ENCODE data around the gene NPAS4. TPM values are rescaled to one million over a fixed set of nuclear protein-coding genes. Genes with fewer than 3 reads are reported as not detected.
"Not testable (repeated sequence)": the region's sequence is repeated elsewhere in the genome, so short reads cannot be mapped to it uniquely, and the experiment has no call there.

NPAS4 gene
- total RNA-seq (1.6 TPM), polyA plus RNA-seq (2.4 TPM)

DNA sequence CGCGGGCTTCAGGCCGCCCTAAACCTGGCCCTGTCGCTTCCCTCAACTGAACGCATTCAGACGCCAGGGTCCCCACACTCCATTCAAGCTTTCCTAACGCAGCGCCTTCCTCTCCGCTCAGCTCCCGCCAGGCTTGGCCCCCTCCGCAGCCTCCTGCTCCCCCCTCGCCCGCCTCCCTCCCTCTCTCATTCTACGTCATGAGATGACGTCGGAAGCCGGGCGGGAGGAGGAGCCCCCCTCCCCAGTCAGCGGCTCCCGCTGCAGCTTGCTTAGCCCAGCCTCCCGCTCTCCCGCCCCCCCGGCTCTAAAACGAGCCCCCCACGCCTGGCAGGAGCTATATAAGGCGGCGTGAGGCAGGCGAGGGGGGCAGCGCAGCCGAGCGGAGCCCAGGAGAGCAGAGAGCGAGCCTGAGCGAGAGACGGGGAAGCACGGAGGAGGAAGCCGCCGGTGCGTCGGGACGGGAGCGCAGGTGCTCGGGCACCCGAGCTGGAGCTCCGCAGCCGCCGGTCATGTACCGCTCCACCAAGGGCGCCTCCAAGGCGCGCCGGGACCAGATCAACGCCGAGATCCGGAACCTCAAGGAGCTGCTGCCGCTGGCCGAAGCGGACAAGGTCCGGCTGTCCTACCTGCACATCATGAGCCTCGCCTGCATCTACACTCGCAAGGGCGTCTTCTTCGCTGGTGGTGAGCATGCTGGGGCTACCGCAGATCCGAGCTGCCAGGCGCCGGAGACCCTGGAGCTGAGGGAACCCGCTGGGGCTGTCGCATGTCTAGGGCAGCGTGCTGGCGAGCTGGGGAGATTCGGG lies at the start of gene NPAS4:
TSS of gene NPAS4 (plus strand) at position 365 of the 806 bp plus-strand sequence. CDS start at position 510, 145 bp downstream.
- H3K4me3 ChIP-seq (ENCODE audit: low read depth, low read length), result no peak within 1 kb of the TSS
- DNase-seq (ENCODE audit: extremely low spot score), result no peak
- WGBS, result 18% methylated on average over 71 of the region's 71 CpGs
- H3K27ac ChIP-seq (ENCODE audit: low read depth), result no peak within 1 kb of the TSS
- H3K36me3 ChIP-seq (ENCODE audit: insufficient read depth), result no peaks in the 10 kb centered on the region
- H3K4me1 ChIP-seq (ENCODE audit: insufficient read depth), result no peaks in the 10 kb centered on the region

DNA sequence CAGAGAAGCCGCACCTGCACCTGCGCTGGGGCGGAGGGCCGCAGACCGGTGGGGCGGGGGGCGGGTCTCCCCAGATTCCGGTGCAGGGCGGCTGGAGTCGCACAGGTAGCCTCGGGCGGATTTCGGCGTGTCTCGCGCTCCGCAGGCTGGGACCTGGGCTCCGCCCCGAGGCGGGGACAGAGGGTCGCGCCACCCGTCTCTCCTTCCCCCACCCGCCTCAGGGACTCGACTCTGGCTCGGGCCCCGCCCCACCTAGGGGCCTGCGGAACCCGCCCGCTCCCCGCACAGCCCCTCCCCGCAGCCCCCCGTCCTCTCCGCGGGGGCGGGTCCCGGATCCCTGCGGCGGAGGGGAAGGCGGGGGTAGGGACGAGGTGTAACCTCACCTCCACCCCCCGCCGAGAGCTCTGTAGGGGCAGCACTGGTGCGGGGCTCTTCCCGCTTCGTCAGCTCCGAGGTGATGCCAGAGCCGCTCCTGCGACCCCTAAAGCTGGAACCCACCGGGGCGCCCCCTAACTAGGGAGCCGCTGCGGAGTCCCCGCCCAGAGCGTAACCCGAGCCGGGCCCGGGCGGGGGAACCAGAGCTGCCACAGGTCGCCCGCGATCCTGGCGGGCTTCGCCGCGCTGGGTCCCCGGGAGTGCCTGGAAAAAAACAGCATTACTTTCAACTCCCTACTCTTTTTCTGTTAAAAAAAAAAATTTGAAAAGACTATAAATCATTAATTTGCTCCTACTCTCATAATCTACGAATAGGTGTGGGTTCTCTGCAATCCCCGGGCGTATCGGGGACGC lies 49.0 kb upstream of the NPAS4 start, which contains the start of gene SLC29A2:
TSS of gene SLC29A2 (minus strand) at position 134 of the 789 bp plus-strand sequence. CDS start 169 bp downstream, outside the sequence.
- under 1% methylated on average over 71 of the region's 72 CpGs for WGBS
- no peaks in the 10 kb centered on the region for H3K4me1 ChIP-seq (ENCODE audit: insufficient read depth)
- H3K27ac ChIP-seq (ENCODE audit: low read depth), result peak within 1 kb of the TSS; percentile 31
- DNase-seq (ENCODE audit: extremely low spot score), result peak; percentile 53
- H3K4me3 ChIP-seq (ENCODE audit: low read depth, low read length), result peak within 1 kb of the TSS; percentile 57
- no peaks in the 10 kb centered on the region for H3K36me3 ChIP-seq (ENCODE audit: insufficient read depth)

DNA sequence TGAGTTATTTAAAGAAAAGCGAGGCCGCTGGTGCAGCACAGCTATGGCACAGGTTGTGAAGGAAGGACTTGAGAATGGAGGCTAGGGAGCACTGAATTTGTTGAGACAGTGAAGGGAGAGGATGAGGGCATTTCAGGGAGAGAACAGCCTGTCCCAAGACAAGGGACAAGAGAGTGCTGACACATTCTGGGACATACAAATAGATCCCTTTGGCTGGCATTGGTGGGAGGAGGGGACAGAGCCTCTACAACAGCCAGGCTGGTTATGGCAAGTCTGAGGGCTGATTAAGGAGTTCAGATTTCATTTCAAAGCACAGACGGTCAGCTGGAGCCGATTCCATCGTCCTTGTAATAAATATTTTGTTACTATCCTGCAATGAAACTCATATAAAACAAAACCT lies 47.6 kb upstream of the NPAS4 start:
- no peak for DNase-seq (ENCODE audit: extremely low spot score)
- Histone ChIP-seq H3K36me3 (ENCODE audit: insufficient read depth) (no peaks in the 10 kb centered on the region), H3K4me3 (ENCODE audit: low read depth, low read length) (no peak overlapping the region), H3K27ac (ENCODE audit: low read depth) (no peak overlapping the region), H3K4me1 (ENCODE audit: insufficient read depth) (no peaks in the 10 kb centered on the region)
- 42% methylated on average over 5 of the region's 5 CpGs for WGBS

DNA sequence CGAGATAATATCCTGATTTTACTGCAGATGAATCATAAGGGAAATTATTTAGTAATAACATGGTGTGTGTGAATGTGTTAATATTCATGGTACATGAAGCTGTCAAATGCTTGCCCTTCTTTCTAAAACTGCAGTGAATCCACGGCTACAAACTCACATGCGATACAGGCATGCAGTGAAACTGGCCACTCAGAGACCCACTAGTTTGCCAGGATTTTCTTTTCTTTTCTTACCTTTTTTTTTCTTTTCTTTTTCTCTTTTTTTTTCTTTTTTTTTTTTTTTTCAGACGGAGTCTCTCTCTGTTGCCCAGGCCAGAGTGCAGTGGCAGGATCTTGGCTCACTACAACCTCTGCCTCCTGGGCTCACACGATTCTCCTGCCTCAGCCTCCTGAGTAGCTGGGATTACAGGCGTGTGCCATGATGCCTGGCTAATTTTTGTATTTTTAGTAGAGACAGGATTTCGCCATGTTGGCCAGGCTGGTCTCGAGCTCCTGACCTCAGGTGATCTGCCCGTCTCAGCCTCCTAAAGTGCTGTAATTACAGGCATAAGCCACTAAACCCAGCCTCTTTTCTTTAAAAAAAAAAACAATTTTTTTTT lies 47.0 kb upstream of the NPAS4 start:
- WGBS, result 61% methylated on average over 9 of the region's 9 CpGs
- not testable (repeated sequence) for H3K4me3 ChIP-seq (ENCODE audit: low read depth, low read length); H3K4me1 ChIP-seq (ENCODE audit: insufficient read depth); H3K36me3 ChIP-seq (ENCODE audit: insufficient read depth); DNase-seq (ENCODE audit: extremely low spot score); H3K27ac ChIP-seq (ENCODE audit: low read depth)

DNA sequence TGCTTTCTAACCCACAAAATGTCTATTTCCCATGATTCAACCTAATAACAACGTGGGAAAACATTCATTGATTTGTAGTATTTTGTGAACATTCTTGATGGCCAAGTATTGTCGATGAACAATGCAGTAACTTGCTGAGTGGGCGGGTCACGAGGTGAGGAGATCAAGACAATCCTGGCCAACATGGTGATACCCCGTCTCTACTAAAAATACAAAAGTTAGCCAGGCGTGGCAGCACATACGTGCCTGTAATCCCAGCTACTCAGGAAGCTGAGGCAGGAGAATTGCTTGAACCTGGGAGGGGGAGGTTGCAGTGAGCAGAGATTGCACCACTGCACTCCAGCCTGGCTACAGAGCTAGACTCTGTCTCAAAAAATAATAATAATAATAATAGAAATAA lies 40.6 kb upstream of the NPAS4 start:
- H3K36me3 ChIP-seq (ENCODE audit: insufficient read depth); H3K27ac ChIP-seq (ENCODE audit: low read depth); H3K4me3 ChIP-seq (ENCODE audit: low read depth, low read length); DNase-seq (ENCODE audit: extremely low spot score); H3K4me1 ChIP-seq (ENCODE audit: insufficient read depth): not testable (repeated sequence)
- WGBS, result 32% methylated on average over 7 of the region's 7 CpGs

DNA sequence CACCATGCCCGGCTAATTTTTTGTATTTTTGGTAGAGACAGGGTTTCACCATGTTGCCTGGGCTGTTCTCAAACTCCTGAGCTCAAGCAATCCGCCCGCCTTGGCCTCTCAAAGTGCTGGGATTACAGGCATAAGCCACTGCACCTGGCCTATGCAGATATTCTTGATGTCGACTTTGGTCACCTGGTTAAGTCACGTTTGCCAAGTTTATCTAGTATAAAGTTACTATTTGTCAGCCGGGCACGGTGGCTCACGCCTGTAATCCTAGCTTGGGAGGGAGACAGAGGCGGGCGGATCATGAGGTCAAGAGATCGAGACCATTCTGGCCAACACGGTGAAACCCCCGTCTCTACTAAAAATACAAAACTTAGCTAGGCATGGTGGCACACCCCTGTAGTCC lies 36.5 kb upstream of the NPAS4 start:
- H3K36me3 ChIP-seq (ENCODE audit: insufficient read depth); H3K4me1 ChIP-seq (ENCODE audit: insufficient read depth); H3K27ac ChIP-seq (ENCODE audit: low read depth); H3K4me3 ChIP-seq (ENCODE audit: low read depth, low read length); DNase-seq (ENCODE audit: extremely low spot score): not testable (repeated sequence)
- WGBS, result 81% methylated on average over 13 of the region's 13 CpGs

DNA sequence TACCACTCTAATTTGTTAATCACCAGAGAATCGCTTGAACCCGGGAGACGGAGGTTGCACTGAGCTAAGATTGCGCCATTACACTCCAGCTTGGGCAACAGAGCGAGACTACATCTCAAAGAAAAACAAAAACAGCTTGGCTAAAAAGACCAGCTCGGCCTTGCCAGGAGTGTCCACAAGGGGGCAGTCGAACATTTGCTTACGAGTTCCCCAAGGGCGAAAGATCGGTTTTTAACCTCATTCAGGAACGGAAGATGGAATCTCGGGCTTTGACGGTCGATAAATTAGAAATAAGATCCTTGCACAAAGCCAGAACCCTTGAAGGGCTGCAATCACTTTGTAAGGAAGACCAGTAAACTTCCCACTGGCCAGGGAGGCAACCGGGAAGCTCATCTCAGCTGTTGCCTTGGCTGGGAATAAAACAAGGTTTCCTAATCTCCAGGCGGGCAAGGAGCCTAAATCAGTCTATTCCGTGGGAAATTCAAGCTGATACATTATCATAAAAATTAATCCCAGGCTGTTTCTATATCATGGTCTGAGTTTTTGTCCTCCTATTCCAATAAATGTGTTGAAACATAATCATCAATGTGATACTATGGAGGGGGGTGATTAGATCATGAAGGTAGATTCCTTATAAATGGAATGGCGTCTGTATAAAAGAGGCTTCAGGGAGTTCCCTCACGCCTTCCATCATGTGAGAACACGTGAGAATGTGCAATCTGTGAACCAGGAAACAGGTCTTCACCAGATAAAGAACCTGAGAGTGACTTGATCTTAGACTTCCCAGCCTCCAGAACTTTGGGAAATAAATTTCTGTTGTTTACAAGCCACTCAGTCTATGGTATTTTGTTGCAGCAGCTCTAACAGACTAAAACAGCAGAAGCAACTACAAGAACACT lies 34.4 kb upstream of the NPAS4 start:
- WGBS, result 8% methylated on average over 20 of the region's 20 CpGs
- Histone ChIP-seq H3K27ac (ENCODE audit: low read depth) (no peak overlapping the region), H3K4me3 (ENCODE audit: low read depth, low read length) (no peak overlapping the region), H3K36me3 (ENCODE audit: insufficient read depth) (no peaks in the 10 kb centered on the region), H3K4me1 (ENCODE audit: insufficient read depth) (no peaks in the 10 kb centered on the region)
- peak; percentile 62 for DNase-seq (ENCODE audit: extremely low spot score)

DNA sequence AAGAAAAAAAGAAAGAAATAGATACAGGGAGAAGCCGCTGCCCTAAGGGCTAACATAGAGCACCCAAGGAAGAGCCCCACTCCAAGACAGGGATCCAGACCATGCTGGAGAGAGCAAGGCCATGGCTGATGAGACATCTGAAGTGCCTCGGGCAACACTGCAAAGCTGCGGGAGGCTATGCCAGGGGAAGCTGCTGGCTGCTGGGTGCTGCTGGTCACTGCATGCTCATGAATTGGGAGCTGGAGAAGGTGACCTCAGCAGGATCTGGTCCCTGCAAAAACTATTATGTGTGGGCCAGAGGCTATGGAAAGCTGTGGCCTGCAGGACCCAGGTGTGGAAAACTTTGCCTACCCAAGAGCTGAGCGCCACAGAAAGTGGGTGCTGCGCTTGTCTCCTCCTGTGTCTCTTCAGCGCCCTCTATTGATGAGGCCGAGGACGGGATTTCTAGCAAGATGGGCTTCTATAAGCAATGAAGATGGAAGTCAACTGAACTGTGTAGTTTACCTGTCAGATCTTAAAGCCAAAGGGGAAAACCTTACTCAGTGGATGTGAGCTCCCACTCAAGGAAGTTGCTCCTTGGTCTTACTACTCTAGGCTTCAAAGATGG lies 32.0 kb upstream of the NPAS4 start:
- no peaks in the 10 kb centered on the region for H3K36me3 ChIP-seq (ENCODE audit: insufficient read depth)
- 28% methylated on average over 8 of the region's 8 CpGs for WGBS
- DNase-seq (ENCODE audit: extremely low spot score), result no peak
- no peak overlapping the region for H3K27ac ChIP-seq (ENCODE audit: low read depth)
- H3K4me3 ChIP-seq (ENCODE audit: low read depth, low read length), result no peak overlapping the region
- H3K4me1 ChIP-seq (ENCODE audit: insufficient read depth), result no peaks in the 10 kb centered on the region

DNA sequence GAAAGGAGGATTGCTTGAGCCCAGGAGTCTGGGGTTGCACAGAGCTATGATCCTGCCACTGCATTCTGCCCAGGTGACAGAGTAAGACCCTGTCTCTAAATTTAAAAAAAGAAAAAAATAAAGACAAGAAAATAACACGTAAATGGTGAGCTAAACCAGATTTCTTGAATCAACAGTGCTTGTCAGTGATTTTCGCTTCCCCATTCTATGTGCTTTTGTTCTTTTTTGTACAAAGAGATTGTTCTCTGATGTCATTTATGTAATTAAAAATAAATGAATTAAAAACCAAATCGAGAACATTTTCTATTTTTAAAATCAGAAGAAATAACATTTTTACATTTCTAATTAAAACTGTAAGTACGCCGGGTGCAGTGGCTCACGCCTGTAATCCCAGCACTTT lies 29.5 kb upstream of the NPAS4 start:
- Histone ChIP-seq H3K36me3 (ENCODE audit: insufficient read depth) (no peaks in the 10 kb centered on the region), H3K4me3 (ENCODE audit: low read depth, low read length) (no peak overlapping the region), H3K4me1 (ENCODE audit: insufficient read depth) (no peaks in the 10 kb centered on the region), H3K27ac (ENCODE audit: low read depth) (no peak overlapping the region)
- WGBS, result 79% methylated on average over 6 of the region's 6 CpGs
- DNase-seq (ENCODE audit: extremely low spot score), result no peak

DNA sequence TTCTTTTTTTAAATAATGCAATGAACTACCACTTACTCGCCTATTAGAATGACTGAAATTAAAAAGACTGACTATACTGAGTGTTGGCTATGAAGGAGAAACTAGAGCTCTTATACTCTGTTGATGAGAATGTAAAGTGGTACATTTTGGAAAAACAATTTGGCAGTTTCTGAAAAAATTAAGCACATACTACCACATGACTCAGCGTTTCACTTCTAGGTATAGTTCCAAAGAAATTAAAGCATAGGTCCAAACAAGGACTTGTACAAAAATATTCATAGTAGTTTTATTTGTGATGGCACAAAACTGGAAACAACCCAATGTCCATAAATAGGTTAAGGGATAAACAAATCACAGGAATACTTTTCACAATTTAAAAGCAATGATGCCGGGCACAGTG lies 26.9 kb upstream of the NPAS4 start:
- H3K36me3 ChIP-seq (ENCODE audit: insufficient read depth), result no peaks in the 10 kb centered on the region
- 80% methylated on average over 3 of the region's 3 CpGs for WGBS
- no peak for DNase-seq (ENCODE audit: extremely low spot score)
- no peaks in the 10 kb centered on the region for H3K4me1 ChIP-seq (ENCODE audit: insufficient read depth)
- no peak overlapping the region for H3K27ac ChIP-seq (ENCODE audit: low read depth)
- no peak overlapping the region for H3K4me3 ChIP-seq (ENCODE audit: low read depth, low read length)

DNA sequence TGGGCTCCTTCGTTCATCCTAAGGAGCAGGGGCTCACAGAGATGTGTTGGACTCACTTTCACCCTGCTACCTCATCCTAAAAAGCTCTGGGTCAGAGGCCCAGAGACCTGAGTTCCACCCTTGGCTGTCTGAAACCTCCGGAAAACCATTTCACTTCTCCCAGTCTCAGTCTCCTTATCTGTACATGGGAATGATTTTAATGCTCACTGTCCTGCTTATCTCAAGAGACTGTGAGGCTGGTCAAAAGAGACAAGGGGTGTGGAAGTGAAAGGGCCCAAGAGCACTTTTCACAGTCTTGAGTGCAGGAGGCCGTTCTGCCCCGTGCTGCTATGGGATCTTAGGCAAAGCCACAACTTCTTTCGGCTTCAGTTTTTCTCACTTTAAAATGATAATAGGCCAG lies 13.2 kb upstream of the NPAS4 start:
- no peak overlapping the region for H3K4me3 ChIP-seq (ENCODE audit: low read depth, low read length)
- H3K36me3 ChIP-seq (ENCODE audit: insufficient read depth), result no peaks in the 10 kb centered on the region
- no peak for DNase-seq (ENCODE audit: extremely low spot score)
- peaks cover 1% of the 10 kb centered on the region for H3K4me1 ChIP-seq (ENCODE audit: insufficient read depth)
- H3K27ac ChIP-seq (ENCODE audit: low read depth), result no peak overlapping the region
- 65% methylated on average over 5 of the region's 5 CpGs for whole genome bisulfite sequencing

DNA sequence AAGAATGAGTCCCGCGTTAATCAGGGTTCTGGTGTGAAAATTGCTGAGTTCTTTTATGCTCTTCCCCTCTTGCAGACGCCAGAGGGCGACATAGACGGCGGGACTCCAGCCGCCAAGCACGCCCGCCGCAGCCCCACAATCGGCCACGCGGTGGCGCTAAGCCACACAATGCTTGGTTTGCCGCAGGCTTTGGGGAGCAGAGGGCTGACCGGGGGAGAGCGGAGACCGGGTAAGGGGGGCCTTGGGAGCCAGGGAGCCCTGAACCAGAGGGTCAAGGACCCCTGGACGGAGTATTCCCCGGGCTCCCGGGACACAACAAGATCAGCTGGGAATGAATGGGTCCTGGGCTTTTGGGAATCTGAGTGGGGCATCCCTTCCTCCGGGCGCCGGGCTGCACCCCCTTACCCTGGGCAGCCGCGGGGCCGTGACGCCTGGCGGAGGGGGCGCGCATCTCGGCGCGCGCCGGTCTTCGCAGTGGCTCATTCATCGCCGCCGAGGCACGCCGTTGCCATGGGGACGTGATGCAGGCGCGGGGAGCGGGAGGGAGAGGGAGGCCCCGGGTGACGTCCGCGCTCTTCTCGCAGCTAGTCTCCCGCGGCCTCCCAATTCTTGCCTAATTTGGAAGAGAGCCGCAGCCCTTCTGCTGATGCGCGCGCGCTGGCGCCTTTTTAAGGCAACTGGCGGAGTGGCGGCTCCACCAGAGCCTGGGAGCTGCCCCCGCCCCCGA lies 12.2 kb upstream of the NPAS4 start:
- under 1% methylated on average over 63 of the region's 63 CpGs for WGBS
- no peak overlapping the region for H3K27ac ChIP-seq (ENCODE audit: low read depth)

More for the DNA sequence above, 12.2 kb upstream of the NPAS4 start:
- Histone ChIP-seq H3K36me3 (ENCODE audit: insufficient read depth) (no peaks in the 10 kb centered on the region), H3K4me3 (ENCODE audit: low read depth, low read length) (peak overlapping the region; percentile 36), H3K4me1 (ENCODE audit: insufficient read depth) (peaks cover 1% of the 10 kb centered on the region)
- peak; percentile 41 for DNase-seq (ENCODE audit: extremely low spot score)
